HFF-Myc (cell line): ENCODE data around the gene UQCC3.

ENCODE experiments used
- DNase-seq: peaks from one replicate; pipeline ENCODE4 v3.0.0-alpha.2; 2011; ENCODE audit warnings: low read depth; ENCODE audit errors: extremely low read depth
- H3K4me3 ChIP-seq: replicated peaks from 2 replicates; pipeline ENCODE4 v1.5.1; 2011; ENCODE audit warnings: low read depth, mild to moderate bottlenecking, control low read depth, low read length
- TF ChIP-seq, protein P1 (sequence below): IDR thresholded peaks from 2 replicates; pipeline ENCODE4 v1.5.1; 2012; ENCODE audit warnings: mild to moderate bottlenecking, low read depth, low read length, control low read depth; ENCODE audit errors: missing control alignments

The UQCC3 gene

DNA sequence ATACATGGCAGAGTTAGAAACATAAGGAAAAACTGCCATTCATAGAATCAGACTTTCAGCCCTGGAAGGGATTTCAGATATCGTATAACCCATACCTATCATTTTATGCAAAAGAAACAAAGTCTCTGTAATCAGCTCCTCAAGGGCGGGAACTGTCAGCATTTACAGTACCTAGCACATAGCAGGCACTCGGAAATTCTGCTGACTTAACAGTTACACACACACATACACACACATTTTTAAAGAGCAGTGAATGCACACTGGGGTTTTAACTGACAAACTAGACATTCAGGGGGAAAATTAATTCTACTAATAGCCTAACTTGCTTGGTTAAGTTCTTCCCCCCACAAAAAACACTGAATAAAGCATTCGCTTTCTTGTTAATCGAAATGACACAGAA, 44.7 kb downstream of the UQCC3 start:
- DNase-seq = no peak
- TF ChIP-seq, protein P1, sequence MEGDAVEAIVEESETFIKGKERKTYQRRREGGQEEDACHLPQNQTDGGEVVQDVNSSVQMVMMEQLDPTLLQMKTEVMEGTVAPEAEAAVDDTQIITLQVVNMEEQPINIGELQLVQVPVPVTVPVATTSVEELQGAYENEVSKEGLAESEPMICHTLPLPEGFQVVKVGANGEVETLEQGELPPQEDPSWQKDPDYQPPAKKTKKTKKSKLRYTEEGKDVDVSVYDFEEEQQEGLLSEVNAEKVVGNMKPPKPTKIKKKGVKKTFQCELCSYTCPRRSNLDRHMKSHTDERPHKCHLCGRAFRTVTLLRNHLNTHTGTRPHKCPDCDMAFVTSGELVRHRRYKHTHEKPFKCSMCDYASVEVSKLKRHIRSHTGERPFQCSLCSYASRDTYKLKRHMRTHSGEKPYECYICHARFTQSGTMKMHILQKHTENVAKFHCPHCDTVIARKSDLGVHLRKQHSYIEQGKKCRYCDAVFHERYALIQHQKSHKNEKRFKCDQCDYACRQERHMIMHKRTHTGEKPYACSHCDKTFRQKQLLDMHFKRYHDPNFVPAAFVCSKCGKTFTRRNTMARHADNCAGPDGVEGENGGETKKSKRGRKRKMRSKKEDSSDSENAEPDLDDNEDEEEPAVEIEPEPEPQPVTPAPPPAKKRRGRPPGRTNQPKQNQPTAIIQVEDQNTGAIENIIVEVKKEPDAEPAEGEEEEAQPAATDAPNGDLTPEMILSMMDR = no peak
- no peak overlapping the region for H3K4me3 ChIP-seq

DNA sequence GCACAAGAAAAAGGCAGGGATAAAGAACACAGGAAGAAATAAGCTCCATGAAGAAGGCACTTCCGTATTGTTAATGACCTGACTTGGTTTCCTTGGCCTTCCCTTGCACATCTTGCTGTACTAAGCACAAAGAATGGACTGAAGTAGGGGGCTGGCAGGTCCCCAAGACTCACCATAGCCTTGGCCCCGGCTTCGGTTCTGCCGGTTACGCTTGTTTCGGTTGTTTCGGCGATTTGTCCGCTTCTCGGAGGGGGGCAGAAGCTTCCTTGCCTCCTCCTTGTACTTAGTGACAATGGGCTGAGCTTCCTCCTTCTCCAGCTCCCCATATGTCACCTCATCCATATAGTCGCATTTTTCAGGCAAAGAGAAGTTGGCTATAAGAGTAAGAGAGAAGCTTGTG, 45.3 kb downstream of the UQCC3 start:
- TF ChIP-seq, protein P1 = no peak
- H3K4me3 ChIP-seq = no peak overlapping the region
- DNase-seq = no peak

DNA sequence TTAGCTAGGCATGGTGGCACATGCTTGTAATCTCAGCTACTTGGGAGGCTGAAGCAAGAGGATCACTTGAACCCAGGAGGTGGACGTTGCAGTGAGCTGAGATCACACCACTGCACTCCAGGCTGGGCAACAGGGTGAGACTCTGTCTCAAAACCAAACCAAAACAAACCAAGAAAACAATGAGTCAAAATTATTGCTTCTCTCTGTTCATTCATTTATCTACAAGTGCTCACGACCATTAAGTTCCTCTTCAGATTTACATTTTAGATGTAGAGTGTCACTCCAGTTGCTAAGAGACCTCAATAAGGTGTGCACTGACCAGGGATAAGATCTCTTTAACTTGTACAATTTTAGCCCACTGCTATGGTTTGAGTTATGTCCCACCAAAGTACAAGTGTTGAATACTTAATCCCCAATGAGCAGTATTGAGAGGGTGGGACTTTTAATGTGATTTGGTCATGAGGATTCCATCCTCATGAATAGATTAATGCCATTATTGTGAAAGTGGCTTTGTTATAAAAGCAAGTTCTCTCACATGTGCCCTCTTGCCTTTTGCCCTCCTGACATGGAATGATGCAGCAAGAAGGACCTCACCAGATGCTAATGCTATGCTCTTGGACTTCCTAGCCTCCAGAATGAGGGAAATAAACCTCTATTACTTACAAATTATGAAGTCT, 48.0 kb downstream of the UQCC3 start:
- no peak overlapping the region for H3K4me3 ChIP-seq
- TF ChIP-seq, protein P1 = no peak
- no peak for DNase-seq

DNA sequence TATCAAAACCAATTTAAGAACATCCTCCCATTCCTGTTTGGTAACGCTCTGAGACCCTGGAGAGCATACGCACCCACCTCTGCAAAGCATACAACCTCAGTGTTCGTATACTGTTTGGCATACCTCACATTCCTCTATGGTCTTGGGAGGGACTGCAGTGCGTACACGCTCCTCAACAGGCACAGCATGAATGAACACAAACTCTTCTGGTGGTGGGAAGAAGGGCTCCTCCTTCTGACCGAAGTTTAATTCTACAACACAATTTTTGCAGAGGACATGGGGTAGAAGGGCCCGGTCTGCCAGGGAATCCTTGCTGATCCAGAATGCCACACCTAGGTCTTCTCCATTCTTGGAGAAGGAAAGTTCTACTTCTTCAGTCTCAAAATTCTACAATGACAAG, 50.5 kb downstream of the UQCC3 start:
- no peak for DNase-seq
- no peak overlapping the region for H3K4me3 ChIP-seq
- TF ChIP-seq, protein P1 = peak; percentile 14
